PC-9 (cell line): ENCODE data around the gene LPAR6.

Experiments used
- CTCF ChIP-seq: fragments of 200-600 bp; sonication (generic); conservative IDR thresholded peaks from 2 replicates; pipeline ENCODE4 v1.6.1; 2017; ENCODE audit warnings: mixed run types, antibody characterized with exemption, mild to moderate bottlenecking, moderate library complexity
- EZH2 ChIP-seq: fragments of 200-600 bp; sonication (generic); IDR thresholded peaks from 2 replicates; pipeline ENCODE4 v1.8.0; 2017; ENCODE audit warnings: antibody characterized with exemption, low read depth

DNA sequence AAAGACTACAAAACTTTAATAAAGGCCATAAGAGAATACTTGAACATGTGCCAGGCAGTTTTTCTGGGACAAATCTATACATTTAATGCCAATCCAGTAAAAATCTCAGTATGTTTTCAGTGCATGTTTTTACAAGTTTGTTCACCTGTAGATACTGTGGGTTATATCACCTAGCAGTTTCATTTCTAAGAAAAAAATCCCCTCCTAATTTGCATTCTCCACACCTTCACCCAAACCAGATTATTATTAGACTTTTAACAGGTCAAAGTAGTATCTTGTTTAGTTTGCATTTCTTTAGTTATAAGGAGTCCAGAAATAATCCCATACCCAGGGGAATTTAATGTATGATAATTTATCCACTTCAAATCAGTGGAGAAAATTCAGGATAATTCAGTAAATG lies 17.0 kb upstream of the LPAR6 start:
- TF ChIP-seq CTCF (no peak), EZH2 (no peak)
